Rectal smooth muscle tissue (tissue), 1 donor: ENCODE measurements around the gene ZNF334.

Experiments
- H3K27ac ChIP-seq: one replicate; pipeline ENCODE4 v1.7.0; 2013; ENCODE audit warnings: low read depth, low read length, inconsistent platforms
- H3K27me3 ChIP-seq: one replicate; pipeline ENCODE4 v1.7.0; 2013; ENCODE audit warnings: low read length; ENCODE audit not compliant: control insufficient read depth, insufficient read depth
- H3K36me3 ChIP-seq: one replicate; pipeline ENCODE4 v1.7.0; 2013; ENCODE audit warnings: low read length; ENCODE audit not compliant: control insufficient read depth, insufficient read depth
- H3K4me1 ChIP-seq: one replicate; pipeline ENCODE4 v1.7.0; 2013; ENCODE audit warnings: low read length; ENCODE audit not compliant: control insufficient read depth, insufficient read depth
- H3K4me3 ChIP-seq: one replicate; pipeline ENCODE4 v1.7.0; 2013; ENCODE audit warnings: low read length
- H3K9ac ChIP-seq: one replicate; pipeline ENCODE4 v1.7.0; 2013; ENCODE audit warnings: low read length

ZNF334 gene

GRCh38 chr20:46551522-46552381 is 38.4 kb upstream of the ZNF334 start:
- no peaks in the 10 kb centered on the region for H3K4me1 ChIP-seq
- H3K4me3 ChIP-seq, result no peak overlapping the region
- H3K36me3 ChIP-seq, result no peaks in the 10 kb centered on the region
- H3K27me3 ChIP-seq, result no peaks in the 10 kb centered on the region
- no peak overlapping the region for H3K9ac ChIP-seq
- H3K27ac ChIP-seq, result no peak overlapping the region

- Histone ChIP-seq H3K36me3 (no peaks in the 10 kb centered on the region), H3K27me3 (no peaks in the 10 kb centered on the region), H3K4me1 (no peaks in the 10 kb centered on the region), H3K4me3 (no peak within 1 kb of the TSS), H3K27ac (no peak within 1 kb of the TSS), H3K9ac (no peak within 1 kb of the TSS)
Measured at GRCh38 chr20:46550461-46550860, 37.1 kb upstream of the ZNF334 start, which contains the start of gene OCSTAMP. Gene OCSTAMP (minus strand): TSS chr20:46550654. CDS start chr20:46550560, 94 bp downstream.

GRCh38 chr20:46549188-46549972 is 36.0 kb upstream of the ZNF334 start:
- Histone ChIP-seq H3K4me3 (no peak overlapping the region), H3K36me3 (no peaks in the 10 kb centered on the region)

GRCh38 chr20:46548688-46549087 is 35.3 kb upstream of the ZNF334 start:
- no peak overlapping the region for H3K27ac ChIP-seq
- H3K27me3 ChIP-seq, result no peaks in the 10 kb centered on the region
- no peaks in the 10 kb centered on the region for H3K36me3 ChIP-seq
- no peaks in the 10 kb centered on the region for H3K4me1 ChIP-seq
- no peak overlapping the region for H3K9ac ChIP-seq
- no peak overlapping the region for H3K4me3 ChIP-seq

More at GRCh38 chr20:46549188-46549972, 36.0 kb upstream of the ZNF334 start:
- Histone ChIP-seq H3K9ac (no peak overlapping the region), H3K27me3 (no peaks in the 10 kb centered on the region), H3K27ac (no peak overlapping the region), H3K4me1 (no peaks in the 10 kb centered on the region)

- Histone ChIP-seq H3K27me3 (no peaks in the 10 kb centered on the region), H3K9ac (no peak overlapping the region), H3K27ac (no peak overlapping the region), H3K4me3 (no peak overlapping the region), H3K4me1 (no peaks in the 10 kb centered on the region), H3K36me3 (no peaks in the 10 kb centered on the region)
Measured at GRCh38 chr20:46547995-46548394, 34.6 kb upstream of the ZNF334 start.

GRCh38 chr20:46546936-46547335 is 33.6 kb upstream of the ZNF334 start:
- H3K4me1 ChIP-seq, result no peaks in the 10 kb centered on the region

GRCh38 chr20:46546298-46546697 is 32.9 kb upstream of the ZNF334 start:
- no peaks in the 10 kb centered on the region for H3K4me1 ChIP-seq
- no peak overlapping the region for H3K4me3 ChIP-seq
- no peaks in the 10 kb centered on the region for H3K27me3 ChIP-seq
- H3K27ac ChIP-seq, result no peak overlapping the region
- H3K36me3 ChIP-seq, result no peaks in the 10 kb centered on the region
- no peak overlapping the region for H3K9ac ChIP-seq

More at GRCh38 chr20:46546936-46547335, 33.6 kb upstream of the ZNF334 start:
- Histone ChIP-seq H3K4me3 (no peak overlapping the region), H3K36me3 (no peaks in the 10 kb centered on the region), H3K27ac (no peak overlapping the region), H3K9ac (no peak overlapping the region), H3K27me3 (no peaks in the 10 kb centered on the region)

GRCh38 chr20:46545827-46546138 is 32.4 kb upstream of the ZNF334 start:
- H3K36me3 ChIP-seq, result no peaks in the 10 kb centered on the region
- no peaks in the 10 kb centered on the region for H3K27me3 ChIP-seq
- no peak overlapping the region for H3K4me3 ChIP-seq
- no peak overlapping the region for H3K27ac ChIP-seq
- no peak overlapping the region for H3K9ac ChIP-seq
- H3K4me1 ChIP-seq, result no peaks in the 10 kb centered on the region

GRCh38 chr20:46545077-46545826 is 31.9 kb upstream of the ZNF334 start:
- H3K36me3 ChIP-seq, result no peaks in the 10 kb centered on the region
- no peaks in the 10 kb centered on the region for H3K4me1 ChIP-seq
- no peak overlapping the region for H3K4me3 ChIP-seq
- H3K27ac ChIP-seq, result no peak overlapping the region
- no peak overlapping the region for H3K9ac ChIP-seq
- H3K27me3 ChIP-seq, result no peaks in the 10 kb centered on the region

GRCh38 chr20:46544576-46544975 is 31.2 kb upstream of the ZNF334 start:
- Histone ChIP-seq H3K4me1 (no peaks in the 10 kb centered on the region), H3K4me3 (no peak overlapping the region), H3K9ac (no peak overlapping the region), H3K36me3 (no peaks in the 10 kb centered on the region), H3K27me3 (no peaks in the 10 kb centered on the region), H3K27ac (no peak overlapping the region)

- H3K36me3 ChIP-seq, result no peaks in the 10 kb centered on the region
- H3K27me3 ChIP-seq, result no peaks in the 10 kb centered on the region
- no peak overlapping the region for H3K4me3 ChIP-seq
- H3K27ac ChIP-seq, result no peak overlapping the region
- no peak overlapping the region for H3K9ac ChIP-seq
- H3K4me1 ChIP-seq, result no peaks in the 10 kb centered on the region
Measured at GRCh38 chr20:46543959-46544358, 30.6 kb upstream of the ZNF334 start.

GRCh38 chr20:46543033-46543432 is 29.7 kb upstream of the ZNF334 start:
- H3K27ac ChIP-seq, result no peak overlapping the region
- no peak overlapping the region for H3K4me3 ChIP-seq
- H3K4me1 ChIP-seq, result no peaks in the 10 kb centered on the region
- H3K36me3 ChIP-seq, result no peaks in the 10 kb centered on the region
- no peaks in the 10 kb centered on the region for H3K27me3 ChIP-seq
- no peak overlapping the region for H3K9ac ChIP-seq
